Lower lobe of right lung (tissue), 2 donors: ENCODE measurements around the gene EPB41L1. TPM values are rescaled to one million over a fixed set of nuclear protein-coding genes. Genes with fewer than 3 reads are reported as not detected.

Experiments used
- ATAC-seq, 2 donors: fragments of 200-7000 bp; cut with Tn5 transposase; one replicate each; pipeline ENCODE4 v1.9.1; 2020 to 2022; ENCODE audit warnings: mild to moderate bottlenecking in 2 of 2, moderate library complexity in 2 of 2
- DNase-seq: peaks from one replicate; pipeline ENCODE4 v3.0.0-alpha.2; 2020
- H3K27ac ChIP-seq: fragments of 200-600 bp; one replicate; pipeline ENCODE4 v1.8.0; 2022
- H3K27me3 ChIP-seq: fragments of 200-600 bp; one replicate; pipeline ENCODE4 v1.8.0; 2022; ENCODE audit warnings: low read depth
- H3K36me3 ChIP-seq: fragments of 200-600 bp; one replicate; pipeline ENCODE4 v1.8.0; 2022; ENCODE audit warnings: mild to moderate bottlenecking
- H3K4me1 ChIP-seq: fragments of 200-600 bp; one replicate; pipeline ENCODE4 v1.8.0; 2022
- H3K4me3 ChIP-seq: fragments of 200-600 bp; one replicate; pipeline ENCODE4 v1.8.0; 2022; ENCODE audit warnings: mild to moderate bottlenecking
- H3K9me3 ChIP-seq: fragments of 200-600 bp; one replicate; pipeline ENCODE4 v1.8.0; 2022
- CTCF ChIP-seq: fragments of 200-600 bp; IDR thresholded peaks from one replicate; pipeline ENCODE4 v1.8.0; 2022; ENCODE audit warnings: antibody characterized with exemption, mild to moderate bottlenecking
- intact Hi-C: fragments of 100-400 bp; cut with DNase I; formaldehyde crosslinking; loops from one replicate; pipeline ENCODE4 v1.11.0; 2022
- total RNA-seq: library from RNA; stranded (reverse); fragmentation: NEBNext Ultra II Directional; extraction: Animal tissue kit (Norgen Biotek cat#: 25700); gene quantifications from one replicate; pipeline ENCODE4 v1.2.1, GENCODE V29; 2021
- donor health status: DM: no; HTN: yes; CAD: no; lungs with severe emphysema.

Gene EPB41L1
- total RNA-seq, 1 donor from 2014 or later: 68.9 TPM

GRCh38 chr20:36126836-36127527 lies 27.6 kb upstream of the EPB41L1 start:
- no peak for ATAC-seq
- Histone ChIP-seq H3K27me3 (no peaks in the 10 kb centered on the region), H3K9me3 (no peaks in the 10 kb centered on the region), H3K27ac (no peak overlapping the region), H3K4me1 (no peaks in the 10 kb centered on the region), H3K4me3 (no peak overlapping the region), H3K36me3 (no peaks in the 10 kb centered on the region)
- intact Hi-C loops: no loop called here
- no peak for TF ChIP-seq CTCF
- no peak for DNase-seq

GRCh38 chr20:36128463-36129159 lies 25.9 kb upstream of the EPB41L1 start:
- H3K36me3 ChIP-seq: no peaks in the 10 kb centered on the region
- no peak overlapping the region for H3K27ac ChIP-seq
- ATAC-seq: no peak
- no peak overlapping the region for H3K4me3 ChIP-seq
- TF ChIP-seq CTCF: no peak
- H3K27me3 ChIP-seq: no peaks in the 10 kb centered on the region
- no peak for DNase-seq
- H3K4me1 ChIP-seq: no peaks in the 10 kb centered on the region
- no peaks in the 10 kb centered on the region for H3K9me3 ChIP-seq
- intact Hi-C loops: no loop called here

GRCh38 chr20:36129160-36129543 lies 25.4 kb upstream of the EPB41L1 start:
- no peaks in the 10 kb centered on the region for H3K4me1 ChIP-seq
- DNase-seq (no peak), ATAC-seq (no peak)
- no peaks in the 10 kb centered on the region for H3K9me3 ChIP-seq
- no peaks in the 10 kb centered on the region for H3K27me3 ChIP-seq
- intact Hi-C loops: no loop called here
- no peak for TF ChIP-seq CTCF
- no peak overlapping the region for H3K27ac ChIP-seq
- H3K36me3 ChIP-seq: no peaks in the 10 kb centered on the region
- H3K4me3 ChIP-seq: no peak overlapping the region

GRCh38 chr20:36130390-36130789 lies 24.1 kb upstream of the EPB41L1 start:
- no peak for DNase-seq
- Histone ChIP-seq H3K4me1 (no peaks in the 10 kb centered on the region), H3K27ac (no peak overlapping the region), H3K9me3 (no peaks in the 10 kb centered on the region), H3K4me3 (no peak overlapping the region), H3K36me3 (no peaks in the 10 kb centered on the region), H3K27me3 (no peaks in the 10 kb centered on the region)
- intact Hi-C loops: no loop called here
- ATAC-seq: no peak
- TF ChIP-seq CTCF: no peak

- Histone ChIP-seq H3K27ac (no peak overlapping the region), H3K9me3 (no peaks in the 10 kb centered on the region), H3K4me1 (no peaks in the 10 kb centered on the region), H3K4me3 (no peak overlapping the region), H3K36me3 (no peaks in the 10 kb centered on the region), H3K27me3 (no peaks in the 10 kb centered on the region)
- intact Hi-C loops: no loop called here
- TF ChIP-seq CTCF: no peak
- no peak for ATAC-seq
- no peak for DNase-seq
These were observed 21.7 kb upstream of the EPB41L1 start for GRCh38 chr20:36132802-36133211.
